ENCODE results near the gene CNN2. TPM values are rescaled to one million over a fixed set of nuclear protein-coding genes. Genes with fewer than 3 reads are reported as not detected.

The CNN2 gene
- total RNA-seq, 2 donors from 2014 or later, result 426 to 469 TPM

DNA sequence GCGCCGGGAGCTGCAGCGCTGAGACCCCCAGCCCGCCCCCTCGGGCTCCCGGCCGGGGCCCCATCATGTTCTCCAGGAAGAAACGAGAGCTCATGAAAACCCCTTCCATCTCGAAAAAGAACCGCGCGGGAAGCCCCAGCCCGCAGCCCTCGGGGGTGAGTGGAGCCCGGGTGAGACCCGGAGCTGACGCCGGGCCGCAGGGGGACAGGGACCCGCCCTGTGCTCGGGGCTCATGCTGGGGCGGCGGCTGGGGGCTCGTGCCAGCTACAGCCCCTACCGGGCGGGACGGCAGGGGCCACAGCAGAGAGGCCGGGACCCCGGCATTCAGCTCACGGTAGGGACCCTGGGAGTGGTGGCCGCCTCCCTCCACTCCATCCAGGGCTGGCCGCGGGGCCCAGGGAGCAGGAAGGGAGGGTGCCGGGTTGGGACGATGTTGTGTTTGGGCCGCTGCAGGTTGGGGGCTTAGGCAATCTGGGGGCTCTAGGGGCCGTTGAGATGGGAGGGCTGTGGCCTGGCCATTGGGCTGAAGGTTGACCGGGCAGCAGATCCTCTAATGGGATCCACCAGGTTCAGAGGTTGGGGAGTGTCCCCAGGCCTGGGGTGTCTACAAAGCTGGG lies 41.0 kb downstream of the CNN2 start:
- no peak for DNase-seq
- 20 to 26% methylated on average over 19 to 38 of the region's 38 CpGs for WGBS, 2 experiments (ENCODE audit: insufficient coverage in 1 of 2, insufficient read length in 1 of 2)
- peaks cover 78% of the 10 kb centered on the region for H3K27me3 ChIP-seq (ENCODE audit: control insufficient read depth, insufficient read depth, low read length, poor library complexity, severe bottlenecking)
- no peaks in the 10 kb centered on the region for H3K36me3 ChIP-seq (ENCODE audit: control insufficient read depth, insufficient read depth, low read length)
- H3K27me3 Mint-ChIP-seq (ENCODE audit: insufficient read depth), result peaks cover 58% of the 10 kb centered on the region
- no peak overlapping the region for H3K27ac Mint-ChIP-seq
- TF ChIP-seq, protein P1, sequence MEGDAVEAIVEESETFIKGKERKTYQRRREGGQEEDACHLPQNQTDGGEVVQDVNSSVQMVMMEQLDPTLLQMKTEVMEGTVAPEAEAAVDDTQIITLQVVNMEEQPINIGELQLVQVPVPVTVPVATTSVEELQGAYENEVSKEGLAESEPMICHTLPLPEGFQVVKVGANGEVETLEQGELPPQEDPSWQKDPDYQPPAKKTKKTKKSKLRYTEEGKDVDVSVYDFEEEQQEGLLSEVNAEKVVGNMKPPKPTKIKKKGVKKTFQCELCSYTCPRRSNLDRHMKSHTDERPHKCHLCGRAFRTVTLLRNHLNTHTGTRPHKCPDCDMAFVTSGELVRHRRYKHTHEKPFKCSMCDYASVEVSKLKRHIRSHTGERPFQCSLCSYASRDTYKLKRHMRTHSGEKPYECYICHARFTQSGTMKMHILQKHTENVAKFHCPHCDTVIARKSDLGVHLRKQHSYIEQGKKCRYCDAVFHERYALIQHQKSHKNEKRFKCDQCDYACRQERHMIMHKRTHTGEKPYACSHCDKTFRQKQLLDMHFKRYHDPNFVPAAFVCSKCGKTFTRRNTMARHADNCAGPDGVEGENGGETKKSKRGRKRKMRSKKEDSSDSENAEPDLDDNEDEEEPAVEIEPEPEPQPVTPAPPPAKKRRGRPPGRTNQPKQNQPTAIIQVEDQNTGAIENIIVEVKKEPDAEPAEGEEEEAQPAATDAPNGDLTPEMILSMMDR (conservative IDR thresholded peaks at IDR 0.05), result no peak
- no peaks in the 10 kb centered on the region for H3K36me3 Mint-ChIP-seq (ENCODE audit: low read depth)
- H3K9me3 ChIP-seq (ENCODE audit: control insufficient read depth, low read length), result no peaks in the 10 kb centered on the region
- H3K4me3 Mint-ChIP-seq, result no peak overlapping the region
- H3K4me1 Mint-ChIP-seq, result peaks cover 5% of the 10 kb centered on the region
- H3K9me3 Mint-ChIP-seq, result no peaks in the 10 kb centered on the region
- H3K27ac ChIP-seq (ENCODE audit: low read depth, low read length), result no peak overlapping the region
- peaks cover 5% of the 10 kb centered on the region for H3K4me1 ChIP-seq (ENCODE audit: control insufficient read depth, insufficient read depth, low read length)
- no peak overlapping the region for H3K4me3 ChIP-seq (ENCODE audit: low read length)
- H3K9ac ChIP-seq (ENCODE audit: extremely low read depth, low read length, poor library complexity, severe bottlenecking), result no peak overlapping the region

DNA sequence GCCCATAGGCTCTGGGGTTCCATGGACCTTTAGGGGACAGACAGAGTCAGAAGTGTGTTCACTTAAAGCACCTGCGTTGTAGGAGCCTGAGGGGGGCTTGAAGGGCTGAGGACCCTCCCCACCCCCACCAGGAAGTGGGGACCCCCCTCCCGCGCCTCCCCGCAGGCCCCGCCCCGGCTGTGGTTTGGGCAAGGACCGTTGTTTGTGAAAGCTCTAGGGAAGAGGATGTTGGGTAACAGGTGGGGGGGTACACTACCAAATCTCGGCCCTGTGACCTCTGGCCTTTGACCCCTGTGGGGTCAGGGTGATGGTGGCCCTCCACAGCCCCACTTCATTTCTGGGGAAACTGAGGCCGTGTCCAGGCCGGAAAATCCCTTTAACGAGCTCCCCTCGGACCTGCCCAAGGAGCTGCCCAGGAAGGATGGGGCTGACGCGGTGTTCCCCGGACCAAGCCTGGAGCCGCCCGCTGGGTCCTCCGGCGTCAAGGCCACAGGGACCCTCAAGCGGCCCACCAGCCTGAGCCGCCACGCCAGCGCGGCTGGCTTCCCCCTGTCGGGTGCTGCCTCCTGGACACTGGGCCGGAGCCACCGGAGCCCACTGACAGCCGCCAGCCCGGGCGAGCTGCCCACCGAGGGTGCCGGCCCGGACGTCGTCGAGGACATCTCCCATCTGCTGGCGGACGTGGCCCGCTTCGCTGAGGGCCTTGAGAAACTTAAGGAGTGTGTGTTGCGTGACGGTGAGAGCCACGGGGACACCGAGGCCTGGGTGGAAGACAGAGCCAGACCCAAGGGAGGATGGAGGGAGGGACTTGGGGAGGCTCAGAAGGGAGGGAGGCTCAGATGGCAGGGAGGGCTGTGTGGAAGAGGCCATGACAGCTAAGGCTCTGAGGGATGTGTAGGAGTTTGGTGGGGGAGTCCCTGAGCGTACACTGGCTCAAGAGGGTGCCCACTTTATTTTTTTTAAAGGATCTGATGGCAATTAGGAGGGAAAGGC lies 41.9 kb downstream of the CNN2 start:
- H3K9me3 Mint-ChIP-seq, result no peaks in the 10 kb centered on the region
- WGBS, 2 experiments (ENCODE audit: insufficient coverage in 1 of 2, insufficient read length in 1 of 2), result 93 to 94% methylated on average over 25 to 43 of the region's 45 CpGs
- Histone ChIP-seq H3K36me3 (ENCODE audit: control insufficient read depth, insufficient read depth, low read length) (no peaks in the 10 kb centered on the region), H3K9me3 (ENCODE audit: control insufficient read depth, low read length) (no peaks in the 10 kb centered on the region), H3K27me3 (ENCODE audit: control insufficient read depth, insufficient read depth, low read length, poor library complexity, severe bottlenecking) (peaks cover 80% of the 10 kb centered on the region), H3K4me1 (ENCODE audit: control insufficient read depth, insufficient read depth, low read length) (peaks cover 5% of the 10 kb centered on the region), H3K27ac (ENCODE audit: low read depth, low read length) (no peak overlapping the region), H3K4me3 (ENCODE audit: low read length) (no peak overlapping the region), H3K9ac (ENCODE audit: extremely low read depth, low read length, poor library complexity, severe bottlenecking) (no peak overlapping the region)
- H3K27ac Mint-ChIP-seq, result no peak overlapping the region
- TF ChIP-seq, protein P1 (conservative IDR thresholded peaks at IDR 0.05), result no peak
- H3K27me3 Mint-ChIP-seq (ENCODE audit: insufficient read depth), result peaks cover 65% of the 10 kb centered on the region
- DNase-seq, result no peak
- H3K4me1 Mint-ChIP-seq, result peaks cover 5% of the 10 kb centered on the region
- no peak overlapping the region for H3K4me3 Mint-ChIP-seq
- H3K36me3 Mint-ChIP-seq (ENCODE audit: low read depth), result no peaks in the 10 kb centered on the region

DNA sequence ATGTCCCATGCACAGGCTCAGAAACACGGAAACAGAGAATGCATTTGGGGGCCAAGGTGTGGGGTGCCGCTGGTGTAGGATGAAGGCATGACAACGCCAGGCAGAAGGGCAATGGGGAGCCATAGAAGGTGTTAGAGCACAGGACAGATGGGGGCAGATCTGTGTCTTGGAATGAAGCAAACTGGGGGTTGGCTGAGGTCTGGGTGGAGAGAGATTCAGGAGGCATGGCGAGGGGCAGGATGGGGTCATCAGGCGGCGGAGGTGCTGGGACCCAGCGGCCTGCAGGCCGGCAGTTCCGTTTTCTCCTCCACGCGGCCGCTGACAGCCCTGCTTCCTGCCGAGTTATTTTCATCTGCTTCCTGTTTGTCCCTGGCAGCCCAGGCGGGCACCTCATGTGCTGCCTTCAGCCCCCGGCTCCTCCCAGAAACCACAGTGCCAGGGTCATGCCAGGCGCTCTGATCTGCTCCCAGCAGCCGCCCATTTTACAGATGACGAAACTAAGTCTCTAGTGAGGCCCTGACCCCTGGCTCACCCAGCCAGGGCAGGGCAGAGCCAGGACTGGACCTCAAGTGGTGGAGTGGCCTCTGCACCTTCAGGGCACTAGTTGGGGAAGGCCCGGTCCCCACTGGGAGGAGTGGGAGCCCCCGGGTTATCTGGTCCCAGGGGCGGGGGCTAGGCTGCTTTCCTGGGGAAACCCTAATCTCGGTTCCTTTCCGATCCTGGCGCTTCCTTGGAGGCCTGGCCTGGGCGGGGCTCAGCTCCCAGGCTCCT lies 42.8 kb downstream of the CNN2 start:
- no peaks in the 10 kb centered on the region for H3K36me3 Mint-ChIP-seq (ENCODE audit: low read depth)
- no peaks in the 10 kb centered on the region for H3K9me3 Mint-ChIP-seq
- no peaks in the 10 kb centered on the region for H3K36me3 ChIP-seq (ENCODE audit: control insufficient read depth, insufficient read depth, low read length)
- peaks cover 4% of the 10 kb centered on the region for H3K4me1 Mint-ChIP-seq
- no peak overlapping the region for H3K4me3 Mint-ChIP-seq
- no peak overlapping the region for H3K27ac ChIP-seq (ENCODE audit: low read depth, low read length)
- no peak for DNase-seq
- peaks cover 63% of the 10 kb centered on the region for H3K27me3 Mint-ChIP-seq (ENCODE audit: insufficient read depth)
- H3K4me1 ChIP-seq (ENCODE audit: control insufficient read depth, insufficient read depth, low read length), result peaks cover 5% of the 10 kb centered on the region
- no peak overlapping the region for H3K4me3 ChIP-seq (ENCODE audit: low read length)
- H3K9me3 ChIP-seq (ENCODE audit: control insufficient read depth, low read length), result no peaks in the 10 kb centered on the region
- TF ChIP-seq, protein P1 (conservative IDR thresholded peaks at IDR 0.05), result no peak
- WGBS, 2 experiments (ENCODE audit: insufficient coverage in 1 of 2, insufficient read length in 1 of 2), result 91 to 92% methylated on average over 19 to 25 of the region's 25 CpGs
- no peak overlapping the region for H3K27ac Mint-ChIP-seq
- H3K9ac ChIP-seq (ENCODE audit: extremely low read depth, low read length, poor library complexity, severe bottlenecking), result no peak overlapping the region
- peaks cover 78% of the 10 kb centered on the region for H3K27me3 ChIP-seq (ENCODE audit: control insufficient read depth, insufficient read depth, low read length, poor library complexity, severe bottlenecking)
